ENCODE measurements around the gene KCNQ5.

KCNQ5 gene

DNA sequence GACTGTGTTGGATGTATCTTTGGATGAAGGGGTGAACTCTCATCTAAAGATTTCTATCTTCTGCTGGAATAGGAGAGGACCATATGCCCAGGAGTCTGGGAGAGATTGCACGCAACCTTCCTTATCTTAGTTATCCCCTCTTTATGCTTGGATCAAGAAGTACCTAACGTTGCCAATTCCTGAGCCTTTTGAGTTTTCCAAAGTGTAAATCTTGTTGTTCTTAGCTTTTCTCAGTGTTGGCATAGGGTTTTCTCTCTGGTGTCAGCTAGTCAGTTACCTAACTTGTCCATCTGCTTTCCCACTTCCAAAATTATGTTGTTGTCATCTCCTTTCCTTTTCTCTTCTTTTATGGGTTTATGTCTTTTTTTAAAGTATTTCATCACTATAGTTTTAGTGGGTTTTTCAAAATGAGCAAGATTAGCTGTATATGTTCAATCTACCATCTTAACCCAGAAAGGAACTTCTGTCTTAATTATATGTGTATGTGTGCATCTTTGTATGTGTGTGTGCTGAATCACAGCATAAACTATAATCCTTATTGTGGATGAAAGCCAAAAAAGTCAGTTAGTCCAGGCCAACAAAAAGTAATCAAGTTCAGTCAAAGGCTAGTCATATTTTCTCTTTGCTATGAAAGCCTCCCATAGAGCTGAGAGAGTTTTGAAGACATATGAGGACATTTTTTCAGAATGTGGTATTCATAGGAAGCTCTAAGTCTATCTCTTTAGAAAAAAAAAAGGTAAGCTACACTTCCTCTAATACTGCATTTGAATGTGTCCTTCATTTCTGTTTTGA is 531.3 kb downstream of the KCNQ5 start:
- intact Hi-C loops (cut with DNase I; ENCODE audit: low total_unique reads): no loop called here
- Histone ChIP-seq H3K36me3 (no peaks in the 10 kb centered on the region), H3K27me3 (no peaks in the 10 kb centered on the region), H3K4me1 (no peaks in the 10 kb centered on the region), H3K27ac (no peak overlapping the region), H3K4me3 (no peak overlapping the region), H3K9me3 (no peaks in the 10 kb centered on the region)
- DNase-seq: no peak
- TF ChIP-seq, protein P1, sequence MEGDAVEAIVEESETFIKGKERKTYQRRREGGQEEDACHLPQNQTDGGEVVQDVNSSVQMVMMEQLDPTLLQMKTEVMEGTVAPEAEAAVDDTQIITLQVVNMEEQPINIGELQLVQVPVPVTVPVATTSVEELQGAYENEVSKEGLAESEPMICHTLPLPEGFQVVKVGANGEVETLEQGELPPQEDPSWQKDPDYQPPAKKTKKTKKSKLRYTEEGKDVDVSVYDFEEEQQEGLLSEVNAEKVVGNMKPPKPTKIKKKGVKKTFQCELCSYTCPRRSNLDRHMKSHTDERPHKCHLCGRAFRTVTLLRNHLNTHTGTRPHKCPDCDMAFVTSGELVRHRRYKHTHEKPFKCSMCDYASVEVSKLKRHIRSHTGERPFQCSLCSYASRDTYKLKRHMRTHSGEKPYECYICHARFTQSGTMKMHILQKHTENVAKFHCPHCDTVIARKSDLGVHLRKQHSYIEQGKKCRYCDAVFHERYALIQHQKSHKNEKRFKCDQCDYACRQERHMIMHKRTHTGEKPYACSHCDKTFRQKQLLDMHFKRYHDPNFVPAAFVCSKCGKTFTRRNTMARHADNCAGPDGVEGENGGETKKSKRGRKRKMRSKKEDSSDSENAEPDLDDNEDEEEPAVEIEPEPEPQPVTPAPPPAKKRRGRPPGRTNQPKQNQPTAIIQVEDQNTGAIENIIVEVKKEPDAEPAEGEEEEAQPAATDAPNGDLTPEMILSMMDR (IDR thresholded peaks at IDR 0.05): no peak

DNA sequence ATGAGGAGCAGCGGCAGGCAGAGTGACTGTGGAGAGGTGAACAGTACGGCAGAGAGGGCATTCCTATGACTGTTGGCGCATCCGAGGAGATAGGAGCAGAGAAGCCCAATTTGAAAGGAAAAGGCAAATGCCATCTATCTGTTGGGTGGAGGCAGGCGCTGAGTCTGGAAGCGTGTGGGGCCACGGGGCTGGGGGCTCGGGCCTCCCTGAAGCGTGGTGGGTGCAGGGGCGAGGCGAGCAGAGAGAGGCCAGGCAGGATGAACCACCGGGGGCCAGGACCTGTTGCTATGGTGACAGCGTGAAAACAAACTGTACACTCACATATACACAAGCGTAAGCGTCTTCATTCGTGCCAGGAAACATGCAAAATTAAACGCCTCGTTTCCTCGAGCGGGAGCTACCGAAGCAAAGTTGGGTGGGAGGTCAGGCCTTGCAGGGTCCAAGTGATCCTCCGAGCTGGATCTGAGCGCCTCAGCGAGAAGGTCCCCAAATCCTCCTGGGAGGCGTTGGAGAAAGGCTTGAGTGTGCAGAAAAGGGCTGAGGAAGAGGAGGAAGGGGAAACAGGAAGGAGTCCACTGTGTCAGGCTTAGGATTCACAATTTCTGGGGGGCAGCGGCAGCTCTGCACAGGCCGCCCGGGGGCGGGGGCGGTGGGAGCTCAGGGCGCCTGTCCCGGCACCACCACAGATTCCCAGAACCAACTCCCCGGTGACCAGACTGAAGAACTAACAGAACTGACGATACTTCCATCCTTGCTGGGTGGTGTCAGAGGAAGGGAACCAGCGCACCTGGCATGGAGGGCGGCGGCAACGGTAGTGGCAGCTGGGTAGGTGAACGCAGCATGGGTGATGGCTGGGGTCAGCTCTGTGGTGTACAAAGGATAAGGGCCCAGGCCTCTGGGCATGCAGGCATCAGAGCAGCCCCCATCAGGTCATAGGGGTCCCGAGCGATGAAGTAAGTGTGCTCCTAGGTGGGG is 535.2 kb downstream of the KCNQ5 start:
- Histone ChIP-seq H3K27ac (no peak overlapping the region), H3K4me3 (no peak overlapping the region), H3K9me3 (no peaks in the 10 kb centered on the region), H3K27me3 (no peaks in the 10 kb centered on the region), H3K36me3 (no peaks in the 10 kb centered on the region), H3K4me1 (no peaks in the 10 kb centered on the region)
- DNase-seq: no peak
- TF ChIP-seq, protein P1 (IDR thresholded peaks at IDR 0.05): no peak
- intact Hi-C loops (cut with DNase I; ENCODE audit: low total_unique reads): no loop called here

DNA sequence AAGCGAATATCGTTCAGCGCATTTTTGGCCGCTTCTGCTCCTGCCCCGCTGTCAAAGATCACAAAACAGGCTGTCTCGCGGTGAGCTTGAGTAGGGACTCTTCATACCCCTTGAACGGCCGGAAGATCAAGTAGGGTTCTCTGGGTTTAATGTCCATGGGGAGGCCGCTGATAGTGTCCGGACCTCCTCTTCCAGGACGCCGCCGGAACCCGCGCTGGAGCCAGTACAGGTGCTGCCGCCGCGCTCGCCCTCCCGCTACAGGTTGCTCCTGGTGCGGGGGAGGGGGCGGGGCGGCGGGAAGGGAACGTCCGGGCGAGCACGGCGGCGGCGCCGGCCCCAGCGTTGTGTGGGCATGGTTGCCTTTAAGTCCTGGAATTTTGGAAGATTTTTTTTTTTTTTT is 536.0 kb downstream of the KCNQ5 start:
- Histone ChIP-seq H3K4me3 (no peak overlapping the region), H3K4me1 (no peaks in the 10 kb centered on the region), H3K9me3 (no peaks in the 10 kb centered on the region), H3K27me3 (no peaks in the 10 kb centered on the region), H3K27ac (no peak overlapping the region), H3K36me3 (no peaks in the 10 kb centered on the region)
- TF ChIP-seq, protein P1 (IDR thresholded peaks at IDR 0.05): no peak
- intact Hi-C loops (cut with DNase I; ENCODE audit: low total_unique reads): no loop called here
- DNase-seq: no peak

DNA sequence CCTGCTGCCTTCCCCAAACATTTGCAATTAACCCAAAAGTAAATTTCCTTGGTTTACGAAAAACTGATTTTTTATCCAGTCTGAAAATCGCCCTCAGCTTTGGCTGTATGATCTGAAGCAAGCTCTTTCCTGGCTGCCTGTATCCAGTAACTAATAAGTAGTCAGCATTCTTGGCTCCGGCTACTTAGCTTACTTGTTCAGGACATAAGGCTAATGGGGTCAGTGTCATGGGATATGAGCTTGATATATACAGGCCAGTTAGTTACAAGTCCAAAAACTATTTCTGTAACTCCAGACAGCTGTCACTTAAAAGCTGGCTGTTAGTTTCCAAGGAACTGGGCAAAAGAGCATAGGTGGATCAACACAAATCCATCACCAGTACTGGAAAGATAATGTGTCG is 547.2 kb downstream of the KCNQ5 start:
- Histone ChIP-seq H3K27me3 (no peaks in the 10 kb centered on the region), H3K27ac (no peak overlapping the region), H3K4me1 (no peaks in the 10 kb centered on the region), H3K9me3 (no peaks in the 10 kb centered on the region), H3K4me3 (no peak overlapping the region), H3K36me3 (no peaks in the 10 kb centered on the region)
- DNase-seq: no peak
- intact Hi-C loops (cut with DNase I; ENCODE audit: low total_unique reads): no loop called here
- TF ChIP-seq, protein P1 (IDR thresholded peaks at IDR 0.05): no peak

GRCh38 chr6:73169633-73170032 is 547.8 kb downstream of the KCNQ5 start:
- no peak for DNase-seq
- TF ChIP-seq, protein P1 (IDR thresholded peaks at IDR 0.05): no peak
- Histone ChIP-seq H3K4me3 (no peak overlapping the region), H3K9me3 (no peaks in the 10 kb centered on the region), H3K27me3 (no peaks in the 10 kb centered on the region), H3K4me1 (no peaks in the 10 kb centered on the region), H3K27ac (no peak overlapping the region), H3K36me3 (no peaks in the 10 kb centered on the region)
- intact Hi-C loops (cut with DNase I; ENCODE audit: low total_unique reads): loop anchor here (10.0 kb wide), 1 partner anchor 555 kb away; no protein-coding TSS in a partner anchor
